Smooth muscle cell of bladder (primary cell): ENCODE results near the gene PIK3R5. TPM values are rescaled to one million over a fixed set of nuclear protein-coding genes. Genes with fewer than 3 reads are reported as not detected.

Experiments used
- total RNA-seq: library from RNA; depleted of rRNA; stranded (reverse); fragments of >200 nt; gene quantifications from 2 replicates; pipeline ENCODE4 v1.2.3, GENCODE V29; 2014

PIK3R5 gene, protein sequence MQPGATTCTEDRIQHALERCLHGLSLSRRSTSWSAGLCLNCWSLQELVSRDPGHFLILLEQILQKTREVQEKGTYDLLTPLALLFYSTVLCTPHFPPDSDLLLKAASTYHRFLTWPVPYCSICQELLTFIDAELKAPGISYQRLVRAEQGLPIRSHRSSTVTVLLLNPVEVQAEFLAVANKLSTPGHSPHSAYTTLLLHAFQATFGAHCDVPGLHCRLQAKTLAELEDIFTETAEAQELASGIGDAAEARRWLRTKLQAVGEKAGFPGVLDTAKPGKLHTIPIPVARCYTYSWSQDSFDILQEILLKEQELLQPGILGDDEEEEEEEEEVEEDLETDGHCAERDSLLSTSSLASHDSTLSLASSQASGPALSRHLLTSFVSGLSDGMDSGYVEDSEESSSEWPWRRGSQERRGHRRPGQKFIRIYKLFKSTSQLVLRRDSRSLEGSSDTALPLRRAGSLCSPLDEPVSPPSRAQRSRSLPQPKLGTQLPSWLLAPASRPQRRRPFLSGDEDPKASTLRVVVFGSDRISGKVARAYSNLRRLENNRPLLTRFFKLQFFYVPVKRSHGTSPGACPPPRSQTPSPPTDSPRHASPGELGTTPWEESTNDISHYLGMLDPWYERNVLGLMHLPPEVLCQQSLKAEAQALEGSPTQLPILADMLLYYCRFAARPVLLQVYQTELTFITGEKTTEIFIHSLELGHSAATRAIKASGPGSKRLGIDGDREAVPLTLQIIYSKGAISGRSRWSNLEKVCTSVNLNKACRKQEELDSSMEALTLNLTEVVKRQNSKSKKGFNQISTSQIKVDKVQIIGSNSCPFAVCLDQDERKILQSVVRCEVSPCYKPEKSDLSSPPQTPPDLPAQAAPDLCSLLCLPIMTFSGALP
- not detected in 2 replicates for total RNA-seq

DNA sequence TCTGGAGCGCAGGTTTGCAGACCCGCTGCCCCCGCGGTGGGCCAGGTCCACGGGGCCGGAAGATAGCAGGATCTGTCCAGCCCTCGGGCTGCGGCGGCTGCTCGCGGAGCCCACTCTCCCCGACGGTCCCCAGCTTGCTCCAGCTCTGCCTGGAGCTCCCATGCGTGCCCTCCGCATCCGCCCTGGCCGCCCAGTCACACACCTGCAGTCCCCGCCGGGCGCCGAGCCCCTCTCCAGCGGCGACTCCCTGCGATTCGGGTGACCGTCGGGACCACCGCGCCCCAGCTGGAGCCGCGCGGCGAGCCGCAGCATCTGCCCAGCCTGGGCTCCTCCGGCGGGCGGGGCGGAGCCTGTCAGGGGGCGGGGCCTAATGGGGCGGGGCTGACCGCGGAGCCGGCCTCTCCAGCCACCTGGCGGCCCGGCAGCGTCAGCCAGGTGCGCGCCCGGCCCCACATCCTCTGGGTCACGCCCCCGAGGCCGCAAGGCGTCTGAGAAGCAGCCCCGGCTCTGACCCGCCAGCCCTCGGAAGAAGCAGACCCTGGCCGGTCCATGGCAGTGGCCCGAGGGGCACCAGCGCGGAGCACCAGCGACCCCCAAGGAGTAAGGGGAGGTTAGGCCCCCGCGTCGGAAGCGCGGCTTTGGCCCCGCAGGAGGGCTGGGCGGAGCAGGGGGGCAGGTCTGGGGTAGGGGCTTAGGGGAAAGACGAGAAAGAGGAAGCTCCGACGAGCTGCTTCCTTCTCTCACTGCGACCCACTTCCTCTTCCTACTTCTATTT lies at the start of gene PIK3R5:
Gene PIK3R5 (minus strand): TSS at position 314 of the 775 bp plus-strand sequence. CDS start 54,213 bp downstream, outside the sequence.

DNA sequence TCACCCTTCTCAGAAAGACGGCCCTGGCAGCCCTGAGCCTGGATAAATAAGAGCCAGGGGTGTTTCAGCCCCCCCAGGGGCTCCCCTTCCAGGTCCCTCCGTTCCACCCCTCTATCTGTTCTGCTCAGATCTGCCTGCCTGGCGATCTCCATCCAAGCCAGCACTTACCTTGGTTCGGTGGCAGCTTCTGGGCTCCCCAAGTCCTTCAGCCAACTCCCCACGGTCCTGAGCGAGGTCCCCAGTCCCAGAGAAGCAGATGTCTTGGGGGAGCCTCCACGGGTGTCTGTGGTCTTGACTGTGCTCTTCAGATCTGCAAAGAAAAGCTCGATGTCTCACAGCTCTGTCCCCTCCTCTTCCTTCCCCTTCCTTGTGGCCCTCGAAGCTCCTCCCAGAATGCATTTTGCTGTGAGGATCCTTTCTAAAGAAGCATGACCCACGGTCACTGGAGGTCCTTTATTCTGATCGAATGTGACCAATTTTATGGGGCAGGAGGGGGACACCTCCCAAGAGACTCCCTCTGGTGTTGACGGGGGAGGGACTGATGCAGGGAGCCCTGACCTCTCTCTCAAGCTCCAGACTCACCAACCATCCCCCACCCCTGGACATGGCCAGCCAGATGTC lies 98.0 kb downstream of the PIK3R5 start, which contains the start of gene PIK3R6:
Gene PIK3R6 (minus strand): TSS at position 314 of the 621 bp plus-strand sequence. CDS start 17,880 bp downstream, outside the sequence.

Other genes starting within 250 kb of the PIK3R5 start
- gene CCDC42, start 220.9 kb downstream of the PIK3R5 start, total RNA-seq = not detected in 2 replicates
- not detected in 2 replicates for gene SPDYE4, start 207.2 kb downstream of the PIK3R5 start, total RNA-seq
- gene MFSD6L, start 166.3 kb downstream of the PIK3R5 start, total RNA-seq = not detected in 2 replicates
- gene PIK3R6, start 98.0 kb downstream of the PIK3R5 start, total RNA-seq = not detected in 2 replicates
- gene NTN1, start 55.8 kb upstream of the PIK3R5 start, total RNA-seq = 0.09 and 0.14 TPM in 2 replicates